Mesenteric fat pad (tissue), 1 donor: ENCODE measurements around the gene ZNF655. TPM values are rescaled to one million over a fixed set of nuclear protein-coding genes. Genes with fewer than 3 reads are reported as not detected.

Experiments
- DNase-seq: peaks from one replicate; pipeline ENCODE4 v3.0.0-alpha.2; 2020; ENCODE audit warnings: low spot score
- total RNA-seq: library from RNA; stranded (reverse); fragmentation: NEBNext Ultra II Directional; extraction: Animal tissue kit (Norgen Biotek cat#: 25700); gene quantifications from one replicate; pipeline ENCODE4 v1.2.1, GENCODE V29; 2021
- donor health status: DM: yes; HTN: yes; CAD: no.

ZNF655 gene
- total RNA-seq, 1 donor from 2014 or later, result 78.2 TPM

GRCh38 chr7:99601656-99602310 lies 43.3 kb downstream of the ZNF655 start:
- DNase-seq, result no peak

DNA sequence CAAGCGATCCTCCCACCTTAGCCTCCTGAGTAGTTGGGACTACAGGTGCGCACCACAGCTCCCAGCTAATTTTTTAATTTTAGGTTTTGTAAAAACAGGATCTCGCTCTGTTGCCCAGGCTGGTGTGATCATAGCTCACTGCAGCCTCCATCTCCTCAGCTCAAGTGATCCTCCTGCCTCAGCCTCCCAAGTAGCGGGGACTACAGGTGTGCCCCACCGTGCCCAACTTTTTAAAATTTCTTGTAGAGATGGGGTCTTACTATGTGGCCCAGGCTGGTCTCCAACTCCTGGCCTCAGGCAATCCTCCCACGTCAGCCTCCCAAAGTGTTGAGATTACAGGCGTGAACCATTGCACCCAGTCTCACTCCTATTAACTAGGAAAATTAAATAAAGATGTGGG lies 47.1 kb downstream of the ZNF655 start:
- DNase-seq, result no peak

DNA sequence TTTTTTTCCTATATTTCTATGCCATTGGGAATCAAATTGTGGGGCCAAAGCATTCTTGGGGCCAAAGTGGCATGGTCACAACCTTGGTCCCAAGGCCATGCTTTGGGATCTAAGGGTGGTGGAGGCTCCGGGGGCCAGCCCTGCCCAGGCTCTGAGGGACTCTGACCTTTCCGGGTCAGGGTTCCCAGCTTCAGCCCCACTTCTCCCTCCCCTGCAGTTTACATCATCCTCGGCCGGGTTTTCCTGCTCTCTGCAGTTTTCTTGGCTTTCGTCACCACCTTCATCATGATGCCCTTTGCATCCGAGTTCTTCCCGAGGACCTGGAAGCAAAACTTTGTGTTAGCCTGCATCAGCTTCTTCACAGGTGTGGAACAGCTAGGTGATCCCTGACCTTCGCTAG lies 48.1 kb downstream of the ZNF655 start:
- DNase-seq, result no peak

- no peak for DNase-seq
Measured at GRCh38 chr7:99607548-99607947, 49.1 kb downstream of the ZNF655 start.

DNA sequence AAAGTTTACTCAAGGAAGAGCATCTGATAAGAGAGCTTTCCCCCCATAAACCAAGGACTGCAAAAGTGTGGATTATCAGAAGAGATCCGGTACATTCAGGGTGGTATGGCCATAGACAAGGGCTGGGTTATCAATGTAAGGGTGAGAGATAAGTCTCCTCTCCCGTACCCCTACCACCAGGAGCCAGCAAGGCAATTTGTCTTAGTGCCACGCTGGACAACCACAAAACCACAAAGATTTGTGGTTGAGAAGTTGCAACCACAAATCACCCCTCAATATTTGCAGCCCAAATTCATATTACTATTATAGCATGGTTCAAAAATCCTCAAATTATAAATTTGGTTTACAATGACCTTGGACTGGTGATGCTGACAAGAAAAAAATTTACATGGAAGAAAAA lies 56.1 kb downstream of the ZNF655 start:
- DNase-seq, result no peak

GRCh38 chr7:99615989-99616358 lies 57.5 kb downstream of the ZNF655 start:
- no peak for DNase-seq

GRCh38 chr7:99616359-99617191 lies 58.1 kb downstream of the ZNF655 start, which contains the start of gene ZSCAN25:
Gene ZSCAN25 (plus strand): TSS chr7:99616946. CDS start chr7:99619607, 2,661 bp downstream.
- DNase-seq, result peak; percentile 93

GRCh38 chr7:99617192-99617781 lies 58.8 kb downstream of the ZNF655 start:
- DNase-seq, result no peak

DNA sequence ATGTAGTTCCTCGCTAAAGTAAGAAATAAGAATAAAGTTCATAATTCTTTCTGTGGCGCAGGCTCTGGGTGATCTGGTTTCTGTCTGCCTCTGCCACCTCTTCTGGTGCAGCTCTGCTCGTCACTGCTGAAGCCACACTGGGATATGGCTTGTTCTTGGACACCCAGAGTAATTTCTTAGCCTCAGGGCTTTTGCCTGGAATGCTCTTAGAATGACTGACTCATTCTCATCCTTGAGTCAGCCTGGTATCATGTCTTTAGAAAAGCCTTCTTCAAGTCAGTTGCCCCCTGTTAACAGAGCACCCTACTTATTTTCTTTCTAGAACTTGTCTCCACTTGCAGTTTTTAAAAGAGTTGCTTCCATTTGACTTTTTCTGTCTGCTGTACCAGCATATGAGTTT lies 60.3 kb downstream of the ZNF655 start:
- DNase-seq, result no peak

- DNase-seq, result no peak
Measured at GRCh38 chr7:99619571-99620130, 61.2 kb downstream of the ZNF655 start.

DNA sequence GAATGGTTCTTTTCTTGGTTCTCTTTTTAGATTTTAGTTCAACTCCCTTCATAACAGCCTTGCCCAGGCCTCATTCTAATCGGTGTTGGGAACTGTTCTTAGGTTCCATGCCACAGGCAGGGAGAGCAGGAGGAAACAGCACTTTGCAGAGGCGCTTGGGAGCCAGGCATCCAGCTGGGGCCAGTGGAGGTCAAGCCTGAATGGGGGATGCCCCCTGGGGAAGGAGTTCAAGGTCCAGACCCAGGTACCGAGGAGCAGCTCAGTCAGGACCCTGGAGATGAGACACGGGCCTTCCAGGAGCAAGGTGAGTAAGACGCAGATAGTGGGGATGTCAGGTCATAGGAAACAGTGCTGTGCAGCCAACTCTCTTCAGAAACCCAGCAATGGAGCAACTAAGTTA lies 62.8 kb downstream of the ZNF655 start:
- no peak for DNase-seq

GRCh38 chr7:99622596-99622995 lies 64.2 kb downstream of the ZNF655 start:
- DNase-seq, result no peak

GRCh38 chr7:99623091-99623693 lies 64.8 kb downstream of the ZNF655 start:
- no peak for DNase-seq

- no peak for DNase-seq
Measured at GRCh38 chr7:99623702-99624447, 65.4 kb downstream of the ZNF655 start.

GRCh38 chr7:99624484-99624883 lies 66.0 kb downstream of the ZNF655 start:
- DNase-seq, result no peak

DNA sequence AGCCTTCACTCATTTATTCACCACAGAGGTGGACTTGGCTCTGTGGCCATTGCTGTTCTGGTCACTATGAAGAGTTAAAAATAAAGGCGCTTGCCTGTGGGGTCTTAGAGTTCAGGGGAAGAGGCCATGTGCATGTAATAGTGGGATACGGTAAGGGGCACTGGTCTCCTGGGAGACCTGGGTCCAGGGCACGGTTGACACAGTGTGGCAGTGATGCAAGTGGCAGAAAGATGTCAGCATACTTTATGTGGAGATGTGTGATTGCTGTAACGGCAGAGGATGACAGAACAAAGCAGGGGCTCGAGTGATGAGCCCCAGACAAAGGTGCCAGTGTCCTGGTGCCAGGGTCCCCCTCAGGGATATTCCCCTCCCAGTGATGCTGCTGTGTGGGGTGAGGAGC lies 66.9 kb downstream of the ZNF655 start:
- DNase-seq, result no peak

- no peak for DNase-seq
Measured at GRCh38 chr7:99625961-99626360, 67.5 kb downstream of the ZNF655 start.
